GM12892 (cell line): Measurements from ENCODE around the gene PBX1.

Experiments used
- POLR2A ChIP-seq: IDR thresholded peaks from 2 replicates; pipeline ENCODE4 v1.6.1; 2011; ENCODE audit warnings: low read depth, low read length, control low read depth
- POLR2AphosphoS5 ChIP-seq: IDR thresholded peaks from 2 replicates; pipeline ENCODE4 v1.6.1; 2011; ENCODE audit warnings: low read depth, low read length, control low read depth
- TAF1 ChIP-seq: IDR thresholded peaks from 2 replicates; pipeline ENCODE4 v1.6.1; 2011; ENCODE audit warnings: low read depth, mild to moderate bottlenecking, control low read depth, low read length, borderline replicate concordance

GRCh38 chr1:164567774-164568173 lies 8.8 kb downstream of the PBX1 start:
- TF ChIP-seq POLR2A, result no peak
- TF ChIP-seq POLR2AphosphoS5, result no peak
- TF ChIP-seq TAF1, result no peak
